Activated CD4-positive, alpha-beta T cell treated with anti-CD3 and anti-CD28 coated beads for 1 hour (primary cell): ENCODE results near the gene SAMD5.
"Not testable (repeated sequence)": the region's sequence is repeated elsewhere in the genome, so short reads cannot be mapped to it uniquely, and the experiment has no call there.

Experiments used
- DNase-seq: peaks from one replicate; pipeline ENCODE4 v3.0.0-alpha.2; 2020

SAMD5 gene

GRCh38 chr6:147530132-147531060 lies 21.9 kb downstream of the SAMD5 start:
- DNase-seq = no peak

GRCh38 chr6:147531321-147531720 lies 22.8 kb downstream of the SAMD5 start:
- DNase-seq = no peak

- no peak for DNase-seq
Observed at GRCh38 chr6:147534116-147534860, 25.8 kb downstream of the SAMD5 start.

- no peak for DNase-seq
Observed at GRCh38 chr6:147538821-147539220, 30.3 kb downstream of the SAMD5 start.

- DNase-seq = no peak
Observed at GRCh38 chr6:147540075-147540474, 31.6 kb downstream of the SAMD5 start.

GRCh38 chr6:147542436-147542835 lies 33.9 kb downstream of the SAMD5 start:
- not testable (repeated sequence) for DNase-seq

- no peak for DNase-seq
Observed at GRCh38 chr6:147544420-147544819, 35.9 kb downstream of the SAMD5 start.

GRCh38 chr6:147546501-147547368 lies 38.2 kb downstream of the SAMD5 start:
- no peak for DNase-seq

GRCh38 chr6:147547369-147547902 lies 38.9 kb downstream of the SAMD5 start:
- no peak for DNase-seq

- no peak for DNase-seq
Observed at GRCh38 chr6:147548921-147549475, 40.5 kb downstream of the SAMD5 start.

- DNase-seq = no peak
Observed at GRCh38 chr6:147549531-147549930, 41.0 kb downstream of the SAMD5 start.

- no peak for DNase-seq
Observed at GRCh38 chr6:147551976-147552375, 43.5 kb downstream of the SAMD5 start.

GRCh38 chr6:147553099-147553498 lies 44.6 kb downstream of the SAMD5 start:
- no peak for DNase-seq

- no peak for DNase-seq
Observed at GRCh38 chr6:147554281-147554680, 45.8 kb downstream of the SAMD5 start.

GRCh38 chr6:147559006-147559405 lies 50.5 kb downstream of the SAMD5 start:
- no peak for DNase-seq

- DNase-seq = no peak
Observed at GRCh38 chr6:147560670-147561069, 52.2 kb downstream of the SAMD5 start.

- DNase-seq = no peak
Observed at GRCh38 chr6:147561726-147562125, 53.2 kb downstream of the SAMD5 start.

- no peak for DNase-seq
Observed at GRCh38 chr6:147563472-147563871, 55.0 kb downstream of the SAMD5 start.

- DNase-seq = no peak
Observed at GRCh38 chr6:147564556-147564955, 56.1 kb downstream of the SAMD5 start.

- DNase-seq = no peak
Observed at GRCh38 chr6:147566244-147566898, 57.9 kb downstream of the SAMD5 start.

- DNase-seq = no peak
Observed at GRCh38 chr6:147567141-147567805, 58.8 kb downstream of the SAMD5 start.
